ENCODE results near the gene HPSE2.

- TF ChIP-seq POLR2A (IDR thresholded peaks at IDR 0.05; ENCODE audit: low read depth, low read length) = no peak
- no peak for TF ChIP-seq POLR2AphosphoS5 (IDR thresholded peaks at IDR 0.05; ENCODE audit: low read depth, low read length)
These were observed 781.9 kb downstream of the HPSE2 start for GRCh38 chr10:98453729-98454128.
